HepG2 (cell line): ENCODE results near the gene HNRNPR. TPM values are rescaled to one million over a fixed set of nuclear protein-coding genes. Genes with fewer than 3 reads are reported as not detected.

Experiments used
- ARID2 ChIP-seq: sonication (generic); formaldehyde crosslinking; IDR thresholded peaks from 2 replicates; pipeline ENCODE4 v1.8.1; 2022; ENCODE audit warnings: mild to moderate bottlenecking, missing genetic modification reagents, borderline replicate concordance
- BORCS8-MEF2B ChIP-seq: sonication (generic); formaldehyde crosslinking; IDR thresholded peaks from 2 replicates; pipeline ENCODE4 v1.8.0; 2022; ENCODE audit warnings: mild to moderate bottlenecking, missing genetic modification reagents
- CHD2 ChIP-seq: IDR thresholded peaks from 2 replicates; pipeline ENCODE4 v1.6.1; 2011; ENCODE audit warnings: low read depth, low read length, improper control_type of control experiment
- DNMT1 ChIP-seq: sonication (generic); formaldehyde crosslinking; IDR thresholded peaks from 2 replicates; pipeline ENCODE4 v1.5.1; 2020; ENCODE audit warnings: mild to moderate bottlenecking, missing genetic modification reagents
- KLF9 ChIP-seq: IDR thresholded peaks from 2 replicates; pipeline ENCODE4 v1.6.1; 2016; ENCODE audit warnings: low read depth
- MAFF ChIP-seq: IDR thresholded peaks from 2 replicates; pipeline ENCODE4 v1.6.1; 2011; ENCODE audit warnings: low read depth, low read length, improper control_type of control experiment
- SALL2 ChIP-seq: sonication (generic); formaldehyde crosslinking; IDR thresholded peaks from 2 replicates; pipeline ENCODE4 v1.8.1; 2023; ENCODE audit warnings: mild to moderate bottlenecking, missing genetic modification reagents, inconsistent platforms
- SUZ12 ChIP-seq: fragments of 150-350 bp; IDR thresholded peaks from 2 replicates; pipeline ENCODE4 v1.6.1; 2014; ENCODE audit warnings: low read depth, low read length
- TAF15 ChIP-seq: fragments of 200-400 bp; formaldehyde crosslinking; IDR thresholded peaks from one replicate; pipeline ENCODE4 v1.6.1; 2018; ENCODE audit warnings: mild to moderate bottlenecking, low read depth, low read length; ENCODE audit not compliant: poor library complexity, severe bottlenecking
- TMF1 ChIP-seq: sonication (generic); formaldehyde crosslinking; IDR thresholded peaks from 2 replicates; pipeline ENCODE4 v1.8.1; 2022; ENCODE audit warnings: low read depth, missing genetic modification reagents
- ZNF337 ChIP-seq: sonication (generic); formaldehyde crosslinking; IDR thresholded peaks from 2 replicates; pipeline ENCODE4 v1.5.1; 2020; ENCODE audit warnings: missing genetic modification reagents, low read depth, mild to moderate bottlenecking, borderline replicate concordance
- ZNF883 ChIP-seq: sonication (generic); formaldehyde crosslinking; IDR thresholded peaks from 2 replicates; pipeline ENCODE4 v1.5.1; 2020; ENCODE audit warnings: mild to moderate bottlenecking, missing genetic modification reagents; ENCODE audit errors: not compliant biosample characterization
- polyA plus RNA-seq, 8 experiments: library from polyadenylated mRNA; depleted of rRNA in 3 of 8; stranded (reverse) in 7 of 8; unstranded in 1 of 8; fragments of >200 nt; fragmentation: Illumina TruSeq in 4 of 8; extraction: Trizol in 4 of 8; gene quantifications; 2 replicates each; pipeline versions ENCODE4 v1.2.1 to v1.2.3, GENCODE V29; 2011 to 2016; ENCODE audit warnings: low read depth in 4 of 8, missing spikeins in 1 of 8, mixed read lengths in 1 of 8; ENCODE audit not compliant: insufficient read depth in 1 of 8
- total RNA-seq, 5 experiments: library from RNA; depleted of rRNA; stranded (reverse); fragments of >200 nt; fragmentation: Illumina TruSeq; extraction: Trizol; gene quantifications; 2 replicates each; pipeline ENCODE4 v1.2.3, GENCODE V29; 2016; ENCODE audit warnings: low read depth in 1 of 5
- TF ChIP-seq, protein P1 (sequence below): sonication (generic); formaldehyde crosslinking; IDR thresholded peaks from 2 replicates; pipeline ENCODE4 v1.4.0; 2020; ENCODE audit warnings: mild to moderate bottlenecking, missing genetic modification reagents
- TF ChIP-seq, protein P2 (sequence below): sonication (generic); formaldehyde crosslinking; IDR thresholded peaks from 2 replicates; pipeline ENCODE4 v1.5.0; 2020; ENCODE audit warnings: missing genetic modification reagents
- TF ChIP-seq, protein P3 (sequence below): sonication (generic); formaldehyde crosslinking; conservative IDR thresholded peaks from 2 replicates; pipeline ENCODE4 v1.4.0; 2020; ENCODE audit warnings: missing genetic modification reagents
- TF ChIP-seq, protein P4 (sequence below): sonication (generic); formaldehyde crosslinking; IDR thresholded peaks from 2 replicates; pipeline ENCODE4 v1.5.1; 2020; ENCODE audit warnings: mild to moderate bottlenecking, missing genetic modification reagents

Gene HNRNPR
- total and polyA plus RNA-seq, 2 of the 13 experiments (the other 11 are each of a cell fraction or from before 2014, with no cell fraction given), result 133 to 216 TPM

DNA sequence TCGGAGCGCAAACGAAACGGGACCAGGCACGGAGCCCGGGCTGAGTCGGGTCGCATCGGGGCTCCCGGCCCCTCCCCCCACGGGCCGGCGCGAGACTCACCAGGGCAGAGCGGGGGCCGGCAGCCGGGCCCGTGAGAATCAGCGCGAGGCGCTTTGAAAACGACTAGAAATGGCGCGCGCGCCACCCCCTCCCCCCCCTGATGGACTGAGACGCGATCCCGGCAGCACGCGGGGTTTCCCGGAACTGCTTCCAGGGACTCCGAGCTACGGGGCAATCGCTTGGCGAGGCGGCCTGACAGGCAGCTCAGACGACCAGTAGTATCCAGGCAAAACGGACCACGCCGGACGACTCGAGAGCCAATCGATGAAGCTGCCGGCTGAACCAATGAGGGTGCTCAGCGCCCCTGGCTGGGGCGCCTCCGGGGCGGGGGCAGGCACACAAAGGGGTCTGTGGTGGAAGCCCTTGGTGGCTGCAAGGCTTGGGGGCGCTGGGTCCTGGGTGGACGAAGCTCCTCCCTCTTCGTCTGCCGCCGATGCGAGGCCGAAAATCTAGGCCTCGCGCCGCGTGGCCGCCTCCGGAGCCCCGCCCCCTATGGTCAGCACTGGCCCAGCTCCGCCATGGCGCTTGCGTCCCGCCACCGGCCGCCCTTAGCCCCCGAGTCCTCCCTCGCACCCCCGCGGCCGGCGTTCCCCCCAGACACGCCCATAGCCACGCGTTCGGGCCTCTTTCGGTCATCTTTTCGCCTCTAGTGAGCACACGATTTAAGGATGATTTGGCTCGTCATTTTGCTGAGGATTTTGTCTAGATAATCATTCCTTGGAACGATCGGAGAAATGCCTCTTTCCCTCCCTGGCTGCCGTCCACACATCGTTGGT lies at the start of gene HNRNPR (continued):
- TF ChIP-seq, protein P1, sequence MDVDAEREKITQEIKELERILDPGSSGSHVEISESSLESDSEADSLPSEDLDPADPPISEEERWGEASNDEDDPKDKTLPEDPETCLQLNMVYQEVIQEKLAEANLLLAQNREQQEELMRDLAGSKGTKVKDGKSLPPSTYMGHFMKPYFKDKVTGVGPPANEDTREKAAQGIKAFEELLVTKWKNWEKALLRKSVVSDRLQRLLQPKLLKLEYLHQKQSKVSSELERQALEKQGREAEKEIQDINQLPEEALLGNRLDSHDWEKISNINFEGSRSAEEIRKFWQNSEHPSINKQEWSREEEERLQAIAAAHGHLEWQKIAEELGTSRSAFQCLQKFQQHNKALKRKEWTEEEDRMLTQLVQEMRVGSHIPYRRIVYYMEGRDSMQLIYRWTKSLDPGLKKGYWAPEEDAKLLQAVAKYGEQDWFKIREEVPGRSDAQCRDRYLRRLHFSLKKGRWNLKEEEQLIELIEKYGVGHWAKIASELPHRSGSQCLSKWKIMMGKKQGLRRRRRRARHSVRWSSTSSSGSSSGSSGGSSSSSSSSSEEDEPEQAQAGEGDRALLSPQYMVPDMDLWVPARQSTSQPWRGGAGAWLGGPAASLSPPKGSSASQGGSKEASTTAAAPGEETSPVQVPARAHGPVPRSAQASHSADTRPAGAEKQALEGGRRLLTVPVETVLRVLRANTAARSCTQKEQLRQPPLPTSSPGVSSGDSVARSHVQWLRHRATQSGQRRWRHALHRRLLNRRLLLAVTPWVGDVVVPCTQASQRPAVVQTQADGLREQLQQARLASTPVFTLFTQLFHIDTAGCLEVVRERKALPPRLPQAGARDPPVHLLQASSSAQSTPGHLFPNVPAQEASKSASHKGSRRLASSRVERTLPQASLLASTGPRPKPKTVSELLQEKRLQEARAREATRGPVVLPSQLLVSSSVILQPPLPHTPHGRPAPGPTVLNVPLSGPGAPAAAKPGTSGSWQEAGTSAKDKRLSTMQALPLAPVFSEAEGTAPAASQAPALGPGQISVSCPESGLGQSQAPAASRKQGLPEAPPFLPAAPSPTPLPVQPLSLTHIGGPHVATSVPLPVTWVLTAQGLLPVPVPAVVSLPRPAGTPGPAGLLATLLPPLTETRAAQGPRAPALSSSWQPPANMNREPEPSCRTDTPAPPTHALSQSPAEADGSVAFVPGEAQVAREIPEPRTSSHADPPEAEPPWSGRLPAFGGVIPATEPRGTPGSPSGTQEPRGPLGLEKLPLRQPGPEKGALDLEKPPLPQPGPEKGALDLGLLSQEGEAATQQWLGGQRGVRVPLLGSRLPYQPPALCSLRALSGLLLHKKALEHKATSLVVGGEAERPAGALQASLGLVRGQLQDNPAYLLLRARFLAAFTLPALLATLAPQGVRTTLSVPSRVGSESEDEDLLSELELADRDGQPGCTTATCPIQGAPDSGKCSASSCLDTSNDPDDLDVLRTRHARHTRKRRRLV (CRISPR knock-in tag), result 0 out of 2 replicates have a peak, but pooled peaks have one; percentile 56
- TF ChIP-seq KLF9 (peak; percentile 56; the same call in 1 of the 2 replicates), TMF1 (peak; percentile 86), CHD2 (peak; percentile 51), TAF15 (peak; percentile 55), MAFF (no peak), BORCS8-MEF2B (CRISPR knock-in tag) (peak; percentile 18; the same call in 1 of the 2 replicates), ZNF883 (CRISPR knock-in tag) (peak; percentile 51), SALL2 (CRISPR knock-in tag) (peak; percentile 73), ARID2 (CRISPR knock-in tag) (peak; percentile 78; the same call in 1 of the 2 replicates), SUZ12 (no peak), ZNF337 (no peak), DNMT1 (CRISPR knock-in tag) (no peak; the same call in 1 of the 2 replicates)
- TF ChIP-seq, protein P2, sequence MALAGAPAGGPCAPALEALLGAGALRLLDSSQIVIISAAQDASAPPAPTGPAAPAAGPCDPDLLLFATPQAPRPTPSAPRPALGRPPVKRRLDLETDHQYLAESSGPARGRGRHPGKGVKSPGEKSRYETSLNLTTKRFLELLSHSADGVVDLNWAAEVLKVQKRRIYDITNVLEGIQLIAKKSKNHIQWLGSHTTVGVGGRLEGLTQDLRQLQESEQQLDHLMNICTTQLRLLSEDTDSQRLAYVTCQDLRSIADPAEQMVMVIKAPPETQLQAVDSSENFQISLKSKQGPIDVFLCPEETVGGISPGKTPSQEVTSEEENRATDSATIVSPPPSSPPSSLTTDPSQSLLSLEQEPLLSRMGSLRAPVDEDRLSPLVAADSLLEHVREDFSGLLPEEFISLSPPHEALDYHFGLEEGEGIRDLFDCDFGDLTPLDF (CRISPR knock-in tag), result peak; percentile 78
- TF ChIP-seq, protein P3, sequence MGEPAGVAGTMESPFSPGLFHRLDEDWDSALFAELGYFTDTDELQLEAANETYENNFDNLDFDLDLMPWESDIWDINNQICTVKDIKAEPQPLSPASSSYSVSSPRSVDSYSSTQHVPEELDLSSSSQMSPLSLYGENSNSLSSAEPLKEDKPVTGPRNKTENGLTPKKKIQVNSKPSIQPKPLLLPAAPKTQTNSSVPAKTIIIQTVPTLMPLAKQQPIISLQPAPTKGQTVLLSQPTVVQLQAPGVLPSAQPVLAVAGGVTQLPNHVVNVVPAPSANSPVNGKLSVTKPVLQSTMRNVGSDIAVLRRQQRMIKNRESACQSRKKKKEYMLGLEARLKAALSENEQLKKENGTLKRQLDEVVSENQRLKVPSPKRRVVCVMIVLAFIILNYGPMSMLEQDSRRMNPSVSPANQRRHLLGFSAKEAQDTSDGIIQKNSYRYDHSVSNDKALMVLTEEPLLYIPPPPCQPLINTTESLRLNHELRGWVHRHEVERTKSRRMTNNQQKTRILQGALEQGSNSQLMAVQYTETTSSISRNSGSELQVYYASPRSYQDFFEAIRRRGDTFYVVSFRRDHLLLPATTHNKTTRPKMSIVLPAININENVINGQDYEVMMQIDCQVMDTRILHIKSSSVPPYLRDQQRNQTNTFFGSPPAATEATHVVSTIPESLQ, result 0 out of 2 replicates have a peak, but pooled peaks have one; percentile 58
- TF ChIP-seq, protein P4, sequence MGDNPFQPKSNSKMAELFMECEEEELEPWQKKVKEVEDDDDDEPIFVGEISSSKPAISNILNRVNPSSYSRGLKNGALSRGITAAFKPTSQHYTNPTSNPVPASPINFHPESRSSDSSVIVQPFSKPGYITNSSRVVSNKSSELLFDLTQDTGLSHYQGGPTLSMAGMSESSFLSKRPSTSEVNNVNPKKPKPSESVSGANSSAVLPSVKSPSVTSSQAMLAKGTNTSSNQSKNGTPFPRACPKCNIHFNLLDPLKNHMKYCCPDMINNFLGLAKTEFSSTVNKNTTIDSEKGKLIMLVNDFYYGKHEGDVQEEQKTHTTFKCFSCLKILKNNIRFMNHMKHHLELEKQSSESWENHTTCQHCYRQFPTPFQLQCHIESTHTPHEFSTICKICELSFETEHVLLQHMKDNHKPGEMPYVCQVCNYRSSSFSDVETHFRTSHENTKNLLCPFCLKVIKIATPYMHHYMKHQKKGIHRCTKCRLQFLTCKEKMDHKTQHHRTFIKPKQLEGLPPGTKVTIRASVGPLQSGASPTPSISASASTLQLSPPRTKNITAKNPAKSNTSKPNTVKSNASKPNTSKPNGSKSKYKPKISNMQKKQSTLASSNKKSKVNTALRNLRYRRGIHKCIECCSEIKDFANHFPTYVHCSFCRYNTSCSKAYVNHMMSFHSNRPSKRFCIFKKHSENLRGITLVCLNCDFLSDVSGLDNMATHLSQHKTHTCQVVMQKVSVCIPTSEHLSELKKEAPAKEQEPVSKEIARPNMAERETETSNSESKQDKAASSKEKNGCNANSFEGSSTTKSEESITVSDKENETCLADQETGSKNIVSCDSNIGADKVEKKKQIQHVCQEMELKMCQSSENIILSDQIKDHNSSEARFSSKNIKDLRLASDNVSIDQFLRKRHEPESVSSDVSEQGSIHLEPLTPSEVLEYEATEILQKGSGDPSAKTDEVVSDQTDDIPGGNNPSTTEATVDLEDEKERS (CRISPR knock-in tag), result no peak
